Measurements from ENCODE around the gene ACTN1.
A peak's percentile ranks its signal among the peaks of the same experiment; 100 is the strongest.
"Not testable (repeated sequence)": the region's sequence is repeated elsewhere in the genome, so short reads cannot be mapped to it uniquely, and the experiment has no call there.

Gene ACTN1

DNA sequence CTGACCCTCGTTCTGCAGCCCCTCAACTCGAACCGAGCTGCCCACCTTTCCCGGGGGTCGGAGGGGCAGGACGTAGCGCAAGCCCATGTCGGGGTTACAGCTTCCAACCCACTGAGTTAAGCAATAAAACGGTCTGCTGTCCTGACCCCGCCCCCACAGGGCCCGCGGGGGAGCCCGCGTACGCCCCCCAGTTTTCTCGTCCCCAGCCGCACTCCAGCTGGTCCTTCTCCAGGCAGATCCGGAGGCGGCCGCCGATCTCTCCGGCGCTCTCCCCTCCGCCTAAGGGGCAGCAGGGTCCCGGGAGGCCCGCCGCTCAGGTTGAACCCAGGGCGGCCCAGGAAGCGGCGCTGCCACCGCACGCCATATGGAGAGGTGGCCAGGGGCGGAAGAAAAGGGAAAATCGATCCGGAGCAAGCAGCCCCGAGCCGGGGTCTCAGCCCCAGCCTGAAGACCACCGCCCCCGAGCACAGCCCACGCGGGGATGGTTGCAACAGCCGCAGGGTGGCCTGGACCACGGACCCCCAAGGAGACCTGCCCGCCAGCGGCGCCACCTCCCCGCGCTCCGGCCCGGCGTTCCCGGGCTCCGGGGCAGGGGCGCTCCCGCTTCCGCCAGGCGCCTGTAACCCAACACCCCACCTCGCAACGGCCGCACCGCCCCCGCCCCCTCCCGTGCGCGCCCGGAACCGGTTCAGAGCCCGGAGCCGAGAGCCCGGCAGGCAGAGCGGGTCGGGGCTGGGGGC lies 760 bp downstream of the ACTN1 start:
- H3K27ac ChIP-seq = peak overlapping the region; percentile 86
- peaks cover 41% of the 10 kb centered on the region for H4K20me1 ChIP-seq
- TF ChIP-seq Cebpa-rat (IDR thresholded peaks at IDR 0.05) = peak; percentile 77
- H3K9ac ChIP-seq = peak overlapping the region; percentile 85
- peak overlapping the region; percentile 95 for H3K4me2 ChIP-seq
- peaks cover 20% of the 10 kb centered on the region for H3K36me3 ChIP-seq
- peaks cover 17% of the 10 kb centered on the region for H3K27me3 ChIP-seq
- peaks cover 31% of the 10 kb centered on the region for H3K4me1 ChIP-seq
- peaks cover 15% of the 10 kb centered on the region for H3K9me3 ChIP-seq
- H3K4me3 ChIP-seq = peak overlapping the region; percentile 97

GRCh38 chr14:68977718-68978171 lies 1.4 kb downstream of the ACTN1 start:
- TF ChIP-seq Cebpa-rat (IDR thresholded peaks at IDR 0.05) = no peak
- Histone ChIP-seq H3K4me1 (peaks cover 31% of the 10 kb centered on the region), H3K9me3 (peaks cover 21% of the 10 kb centered on the region), H4K20me1 (peaks cover 45% of the 10 kb centered on the region), H3K36me3 (peaks cover 26% of the 10 kb centered on the region), H3K4me3 (peak overlapping the region; percentile 97), H3K4me2 (peak overlapping the region; percentile 95), H3K27me3 (peaks cover 17% of the 10 kb centered on the region), H3K27ac (peak overlapping the region; percentile 86), H3K9ac (peak overlapping the region; percentile 85)

GRCh38 chr14:68977180-68977717 lies 1.9 kb downstream of the ACTN1 start:
- Histone ChIP-seq H3K4me2 (peak overlapping the region; percentile 95), H3K9ac (peak overlapping the region; percentile 85), H3K9me3 (peaks cover 22% of the 10 kb centered on the region), H3K27me3 (peaks cover 17% of the 10 kb centered on the region), H4K20me1 (peaks cover 47% of the 10 kb centered on the region), H3K27ac (peak overlapping the region; percentile 86), H3K36me3 (peaks cover 31% of the 10 kb centered on the region), H3K4me1 (peaks cover 31% of the 10 kb centered on the region), H3K4me3 (peak overlapping the region; percentile 97)
- TF ChIP-seq Cebpa-rat (IDR thresholded peaks at IDR 0.05) = no peak

- H3K27me3 ChIP-seq = peaks cover 17% of the 10 kb centered on the region
- peak overlapping the region; percentile 97 for H3K4me3 ChIP-seq
- H3K9ac ChIP-seq = peak overlapping the region; percentile 85
- H4K20me1 ChIP-seq = peaks cover 55% of the 10 kb centered on the region
- peaks cover 31% of the 10 kb centered on the region for H3K4me1 ChIP-seq
- peak overlapping the region; percentile 95 for H3K4me2 ChIP-seq
- peaks cover 22% of the 10 kb centered on the region for H3K9me3 ChIP-seq
- peaks cover 40% of the 10 kb centered on the region for H3K36me3 ChIP-seq
- no peak for TF ChIP-seq Cebpa-rat (IDR thresholded peaks at IDR 0.05)
- H3K27ac ChIP-seq = peak overlapping the region; percentile 86
These were observed 2.7 kb downstream of the ACTN1 start for GRCh38 chr14:68976160-68977067.

DNA sequence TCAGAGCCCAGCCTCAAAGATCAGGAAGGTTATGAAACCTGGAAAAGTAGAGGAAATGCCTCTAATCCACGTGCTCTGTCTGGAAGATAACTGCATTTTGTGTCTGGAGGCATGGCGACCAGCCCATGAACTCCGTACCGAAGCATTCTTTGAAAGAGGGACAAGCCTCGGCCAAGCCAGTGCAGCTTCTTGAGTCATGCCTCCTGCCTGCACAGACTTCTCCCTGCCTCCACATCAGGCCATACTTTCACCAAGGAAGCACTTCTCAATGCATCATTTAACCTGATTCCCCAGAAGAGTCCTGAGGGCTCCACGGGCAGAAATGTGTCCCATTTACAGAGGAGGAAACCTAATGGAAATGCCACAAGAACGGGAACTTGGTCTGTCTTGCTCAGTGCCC lies 3.4 kb downstream of the ACTN1 start:
- Histone ChIP-seq H3K27ac (no peak overlapping the region), H4K20me1 (peaks cover 59% of the 10 kb centered on the region), H3K27me3 (peaks cover 13% of the 10 kb centered on the region), H3K9ac (no peak overlapping the region), H3K36me3 (peaks cover 43% of the 10 kb centered on the region), H3K4me3 (no peak overlapping the region), H3K4me2 (peak overlapping the region; percentile 95), H3K9me3 (peaks cover 22% of the 10 kb centered on the region), H3K4me1 (peaks cover 37% of the 10 kb centered on the region)
- TF ChIP-seq Cebpa-rat (IDR thresholded peaks at IDR 0.05) = no peak

- no peak for TF ChIP-seq Cebpa-rat (IDR thresholded peaks at IDR 0.05)
- Histone ChIP-seq H4K20me1 (peaks cover 62% of the 10 kb centered on the region), H3K4me3 (no peak overlapping the region), H3K27ac (no peak overlapping the region), H3K9ac (no peak overlapping the region), H3K9me3 (peaks cover 22% of the 10 kb centered on the region), H3K27me3 (peaks cover 5% of the 10 kb centered on the region), H3K4me1 (peaks cover 38% of the 10 kb centered on the region), H3K36me3 (peaks cover 43% of the 10 kb centered on the region), H3K4me2 (no peak overlapping the region)
These were observed 4.2 kb downstream of the ACTN1 start for GRCh38 chr14:68974759-68975347.

- Histone ChIP-seq H4K20me1 (peaks cover 74% of the 10 kb centered on the region), H3K27ac (no peak overlapping the region), H3K9ac (no peak overlapping the region), H3K27me3 (no peaks in the 10 kb centered on the region), H3K4me1 (peaks cover 43% of the 10 kb centered on the region), H3K36me3 (peaks cover 43% of the 10 kb centered on the region), H3K4me3 (no peak overlapping the region), H3K9me3 (peaks cover 22% of the 10 kb centered on the region), H3K4me2 (no peak overlapping the region)
- TF ChIP-seq Cebpa-rat (IDR thresholded peaks at IDR 0.05) = no peak
These were observed 5.5 kb downstream of the ACTN1 start for GRCh38 chr14:68973639-68974038.

GRCh38 chr14:68973219-68973565 lies 5.9 kb downstream of the ACTN1 start:
- H3K4me1 ChIP-seq = peaks cover 46% of the 10 kb centered on the region
- H3K4me3 ChIP-seq, H3K4me2 ChIP-seq, H3K9ac ChIP-seq, H3K27me3 ChIP-seq, H3K27ac ChIP-seq: not testable (repeated sequence)
- peaks cover 79% of the 10 kb centered on the region for H4K20me1 ChIP-seq
- H3K36me3 ChIP-seq = peaks cover 46% of the 10 kb centered on the region
- peaks cover 22% of the 10 kb centered on the region for H3K9me3 ChIP-seq

GRCh38 chr14:68972507-68973218 lies 6.4 kb downstream of the ACTN1 start:
- Histone ChIP-seq H3K4me1 (peaks cover 51% of the 10 kb centered on the region), H3K4me2 (no peak overlapping the region), H3K27ac (no peak overlapping the region), H4K20me1 (peaks cover 84% of the 10 kb centered on the region), H3K9me3 (peaks cover 22% of the 10 kb centered on the region), H3K9ac (no peak overlapping the region), H3K27me3 (no peaks in the 10 kb centered on the region), H3K4me3 (no peak overlapping the region), H3K36me3 (peaks cover 48% of the 10 kb centered on the region)
- no peak for TF ChIP-seq Cebpa-rat (IDR thresholded peaks at IDR 0.05)
